IgD-negative memory B cell (primary cell): ENCODE results near the gene CLDN15. TPM values are rescaled to one million over a fixed set of nuclear protein-coding genes. Genes with fewer than 3 reads are reported as not detected.
"Not testable (repeated sequence)": the region's sequence is repeated elsewhere in the genome, so short reads cannot be mapped to it uniquely, and the experiment has no call there.

ENCODE experiments used
- H3K27ac Mint-ChIP-seq, 3 donors: one replicate each; pipeline ENCODE4 v1.8.0; 2020 to 2022; ENCODE audit warnings: mild to moderate bottlenecking in 3 of 3, mixed read lengths in 3 of 3, moderate library complexity in 1 of 3
- H3K27me3 Mint-ChIP-seq: one replicate; pipeline ENCODE4 v1.8.0; 2021; ENCODE audit warnings: mixed read lengths
- H3K36me3 Mint-ChIP-seq: one replicate; pipeline ENCODE4 v1.8.0; 2020; ENCODE audit warnings: mild to moderate bottlenecking, mixed read lengths
- H3K4me1 Mint-ChIP-seq, 3 donors: one replicate each; pipeline ENCODE4 v1.8.0; 2020 to 2022; ENCODE audit warnings: mixed read lengths in 3 of 3, mild to moderate bottlenecking in 1 of 3
- H3K4me3 Mint-ChIP-seq, 4 donors: one replicate each; pipeline ENCODE4 v1.8.0; 2020 to 2022; ENCODE audit warnings: mild to moderate bottlenecking in 4 of 4, mixed read lengths in 4 of 4, moderate library complexity in 3 of 4
- H3K9me3 Mint-ChIP-seq, 3 donors: one replicate each; pipeline ENCODE4 v1.8.0; 2020 to 2021; ENCODE audit warnings: mixed read lengths in 3 of 3, mild to moderate bottlenecking in 1 of 3
- polyA plus RNA-seq: library from polyadenylated mRNA; unstranded; fragments of 300-500 nt; fragmentation: Illumina TruSeq; gene quantifications from one replicate; pipeline ENCODE4 v1.2.3, GENCODE V29; 2021

The CLDN15 gene
- polyA plus RNA-seq, 1 donor from 2014 or later, result 2.2 TPM

DNA sequence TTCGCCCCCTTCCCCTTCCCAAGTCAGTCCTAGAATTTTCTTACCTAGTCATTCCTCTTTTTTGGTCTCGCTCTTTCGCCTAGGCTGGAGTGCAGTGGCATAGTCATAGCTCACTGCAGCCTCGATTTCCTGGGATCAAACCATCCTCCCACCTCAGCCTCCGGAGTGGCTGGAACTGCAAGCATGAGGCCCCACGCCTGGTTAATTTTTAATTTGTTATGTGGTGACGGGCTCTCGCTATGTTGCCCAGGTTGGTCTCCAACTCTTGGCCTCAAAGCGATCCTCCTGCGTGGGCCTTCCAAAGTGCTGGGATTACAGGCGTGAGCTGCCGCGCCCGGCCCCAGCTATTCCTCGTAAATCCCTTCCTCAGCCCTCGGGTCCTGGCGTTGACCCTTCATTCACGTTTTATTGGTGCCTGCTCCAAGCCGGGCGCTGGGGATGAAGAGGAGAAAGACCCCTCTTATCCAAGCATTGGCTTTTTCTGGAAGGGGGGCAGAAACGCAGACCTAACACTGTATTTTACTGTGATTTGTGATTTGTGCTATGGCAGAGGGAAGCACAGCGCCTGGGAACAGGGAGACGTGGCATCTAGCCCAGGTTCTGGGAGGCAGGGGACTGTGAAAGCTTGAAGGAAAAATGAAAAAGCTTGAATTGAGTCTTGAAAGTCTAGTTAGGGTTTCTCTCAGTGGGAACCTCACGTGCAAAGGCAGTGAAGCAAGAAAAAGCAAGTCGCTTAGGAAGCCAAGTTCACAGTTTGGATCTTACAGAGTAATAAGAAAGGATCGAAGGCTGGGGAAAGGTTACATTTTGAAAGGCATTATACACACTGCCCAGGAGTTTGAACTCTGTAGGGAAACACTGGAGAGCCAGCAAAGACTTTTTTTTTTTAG, 19.1 kb downstream of the CLDN15 start:
- no peaks in the 10 kb centered on the region for H3K9me3 Mint-ChIP-seq
- H3K4me3 Mint-ChIP-seq, result peak overlapping the region; percentile 92 to 97 (median 94)
- H3K27me3 Mint-ChIP-seq, result peaks cover 2% of the 10 kb centered on the region
- peaks cover 12 to 19% (median 16%) of the 10 kb centered on the region in 3 donors for H3K4me1 Mint-ChIP-seq
- peak overlapping the region; percentile 84 to 95 (median 95) for H3K27ac Mint-ChIP-seq
- H3K36me3 Mint-ChIP-seq, result peaks cover 4% of the 10 kb centered on the region

DNA sequence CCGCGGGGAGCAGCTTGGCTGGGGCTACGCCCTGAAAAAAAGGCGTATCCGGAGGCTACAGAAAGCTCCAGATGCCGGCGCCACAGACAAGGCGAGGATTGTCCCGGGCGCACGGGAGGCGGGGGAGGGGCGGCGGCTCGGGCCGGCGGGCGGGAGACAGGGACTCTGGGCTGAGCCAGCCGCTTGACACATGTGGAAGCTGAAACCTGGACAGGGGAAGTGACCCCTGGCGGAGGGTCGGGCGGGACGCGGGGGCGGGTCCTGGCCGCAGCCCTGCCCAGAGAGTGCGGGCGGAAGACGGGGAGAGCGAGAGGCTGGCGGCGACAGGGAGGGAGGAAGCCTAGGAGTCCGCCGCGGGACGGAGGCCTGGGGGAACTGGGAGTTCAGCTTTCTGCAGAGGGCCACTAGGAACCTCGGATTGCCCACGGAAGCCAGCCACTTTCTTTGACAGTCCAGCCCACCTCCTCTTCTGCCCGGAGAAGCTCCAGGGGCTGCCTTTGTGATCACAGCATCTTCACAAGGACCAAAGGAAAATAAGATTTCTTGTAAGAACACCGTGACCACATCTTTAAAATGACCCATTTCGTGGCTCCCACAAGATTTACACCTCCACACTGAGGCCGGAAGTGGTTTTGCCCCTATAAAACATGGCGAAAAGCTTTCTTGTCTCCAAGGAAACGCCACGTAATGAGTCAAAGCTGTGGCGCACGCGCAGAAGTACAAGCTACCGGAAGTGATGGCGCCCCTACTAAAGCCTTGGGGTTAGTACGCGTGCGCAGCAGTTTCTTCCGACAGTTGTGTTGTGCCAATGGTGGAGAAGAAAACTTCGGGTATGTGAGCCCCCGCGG, 20.0 kb downstream of the CLDN15 start, which contains the start of the genes PLOD3 and ZNHIT1:
PLOD3 (minus strand) TSS at position 194 of the 848 bp plus-strand sequence. CDS start 307 bp downstream, outside the sequence.
ZNHIT1 (plus strand) TSS at position 778 of the 848 bp plus-strand sequence; CDS start at position 809, 31 bp downstream.
- Mint-ChIP-seq H3K4me1 (peaks cover 12 to 19% (median 16%) of the 10 kb centered on the region in 3 donors), H3K9me3 (no peaks in the 10 kb centered on the region), H3K4me3 (peak within 1 kb of the TSS; percentile 92 to 97 (median 94)), H3K27ac (peak within 1 kb of the TSS; percentile 84 to 95 (median 95)), H3K27me3 (peaks cover 2% of the 10 kb centered on the region), H3K36me3 (peaks cover 4% of the 10 kb centered on the region)

DNA sequence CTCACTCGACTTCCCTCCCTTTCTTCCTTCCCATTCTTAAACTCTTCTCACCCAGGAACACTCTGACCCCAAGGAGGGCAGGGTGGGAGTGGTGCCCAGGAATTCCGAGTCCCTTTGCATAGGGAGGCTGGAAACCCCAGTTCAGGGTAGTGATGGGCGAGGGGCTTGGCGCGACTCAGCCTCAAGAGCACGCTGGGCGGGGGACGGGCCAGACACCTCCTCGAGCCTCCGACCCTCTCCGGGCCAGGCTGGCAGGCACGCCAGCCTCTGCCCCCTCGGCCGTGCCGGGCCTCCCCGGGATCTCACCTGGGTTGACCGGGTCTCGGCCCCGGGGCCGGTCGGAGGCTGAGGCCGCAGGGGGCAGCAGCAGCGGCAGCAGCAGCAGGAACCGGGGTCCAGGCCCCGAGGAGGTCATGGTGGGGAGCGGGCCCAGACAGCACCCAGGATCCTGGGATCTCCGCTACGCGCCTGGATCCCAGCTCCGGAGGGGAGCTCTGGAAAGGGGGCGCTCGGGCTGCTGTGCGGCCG, 20.7 kb downstream of the CLDN15 start:
- Mint-ChIP-seq H3K4me1 (peaks cover 12 to 19% (median 16%) of the 10 kb centered on the region in 3 donors), H3K27me3 (peaks cover 2% of the 10 kb centered on the region), H3K9me3 (no peaks in the 10 kb centered on the region), H3K4me3 (peak overlapping the region; percentile 92 to 97 (median 94)), H3K36me3 (peaks cover 2% of the 10 kb centered on the region), H3K27ac (peak overlapping the region; percentile 67 to 95 (median 84))

DNA sequence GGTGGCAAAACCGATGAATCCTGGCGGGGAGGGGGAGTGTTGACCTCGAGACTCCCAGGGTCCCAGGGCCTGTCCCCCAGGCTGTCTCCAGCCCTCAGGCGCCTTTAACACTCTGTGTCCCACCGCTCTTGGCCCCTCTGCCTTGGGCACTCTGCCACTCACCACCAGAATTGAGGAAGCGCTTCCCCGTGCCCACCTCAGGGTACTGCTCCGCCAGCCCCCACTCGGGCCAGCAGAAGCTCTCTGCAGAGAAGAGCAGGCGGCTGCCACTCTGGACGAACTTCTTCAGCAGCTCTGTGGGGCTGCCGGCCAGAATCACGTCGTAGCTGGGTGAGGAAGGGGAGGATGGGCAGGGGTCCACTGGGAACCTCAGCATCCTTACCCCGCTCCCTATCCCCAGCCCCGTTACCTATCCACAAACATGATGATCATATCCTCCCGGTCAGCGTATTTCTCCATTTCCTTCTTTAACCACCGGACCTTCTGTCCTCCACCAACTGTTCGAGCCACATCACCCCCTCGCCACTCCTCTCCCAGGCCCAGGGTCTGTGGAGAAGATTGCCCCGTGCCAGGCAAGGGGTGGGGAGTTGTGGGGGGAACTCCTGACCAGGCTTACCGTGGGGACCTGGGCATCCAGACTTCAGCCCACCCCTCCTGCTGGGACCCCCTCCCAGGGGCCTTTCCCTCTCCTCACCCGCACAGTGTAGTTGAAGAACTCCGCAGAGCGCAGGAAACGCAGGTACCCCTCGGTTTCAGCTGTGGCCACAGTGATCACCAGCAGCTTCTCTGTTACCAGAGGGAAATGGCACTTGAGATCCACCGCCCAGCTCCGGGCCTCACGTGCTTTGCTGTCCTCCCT, 21.4 kb downstream of the CLDN15 start:
- Mint-ChIP-seq H3K4me1 (peaks cover 12 to 17% (median 16%) of the 10 kb centered on the region in 3 donors), H3K27ac (peak overlapping the region in 2 of 3 donors; percentile 67 to 84), H3K27me3 (peaks cover 2% of the 10 kb centered on the region), H3K36me3 (peaks cover 2% of the 10 kb centered on the region), H3K9me3 (no peaks in the 10 kb centered on the region), H3K4me3 (peak overlapping the region; percentile 92 to 97 (median 94))

DNA sequence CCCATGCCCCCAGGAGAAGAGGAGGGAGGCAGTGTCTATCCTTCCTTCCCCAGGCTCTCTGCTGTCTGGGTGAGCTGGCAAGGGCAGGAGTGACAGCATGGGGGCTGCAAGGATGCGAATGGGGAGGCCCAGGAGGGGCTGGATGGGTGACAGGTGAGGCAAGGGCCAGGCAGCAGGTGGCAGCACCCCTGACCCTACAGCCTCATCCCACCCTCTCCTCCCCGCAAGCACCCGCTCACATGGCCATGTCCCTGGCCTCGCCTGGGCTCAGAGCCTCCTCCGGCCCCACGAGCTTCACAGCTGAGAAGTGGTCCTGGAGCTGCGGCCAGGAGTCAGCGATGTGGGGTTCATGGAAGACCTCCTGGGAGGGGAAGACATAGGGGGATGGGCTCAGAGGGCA, 25.6 kb downstream of the CLDN15 start:
- no peaks in the 10 kb centered on the region for H3K9me3 Mint-ChIP-seq
- no peak overlapping the region for H3K27ac Mint-ChIP-seq
- H3K4me3 Mint-ChIP-seq, result no peak overlapping the region
- peaks cover 5% of the 10 kb centered on the region for H3K36me3 Mint-ChIP-seq
- peaks cover 0 to 3% (median 3%) of the 10 kb centered on the region in 3 donors for H3K4me1 Mint-ChIP-seq
- no peaks in the 10 kb centered on the region for H3K27me3 Mint-ChIP-seq

DNA sequence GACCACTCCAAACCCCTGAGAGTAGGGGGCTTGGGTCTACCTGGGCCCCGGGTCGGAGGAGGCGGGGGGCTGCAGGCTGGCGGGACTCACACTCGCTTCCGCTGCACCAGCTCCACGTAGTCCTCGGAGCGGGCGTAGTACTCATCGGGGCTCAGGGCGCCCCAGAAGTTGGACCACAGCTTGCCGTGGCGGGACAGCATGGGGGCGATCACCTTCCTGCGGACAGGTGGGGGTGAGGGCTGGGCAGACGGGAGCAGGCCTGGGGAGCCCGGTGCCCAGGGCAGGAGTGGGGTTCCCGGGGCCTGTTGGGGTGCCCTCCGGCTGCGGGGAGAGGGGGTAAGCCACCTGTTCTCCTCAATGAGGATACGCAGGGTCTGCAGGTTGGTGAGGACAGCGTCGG, 26.1 kb downstream of the CLDN15 start:
- no peak overlapping the region for H3K4me3 Mint-ChIP-seq
- H3K27me3 Mint-ChIP-seq, result no peaks in the 10 kb centered on the region
- H3K4me1 Mint-ChIP-seq, result peaks cover 0 to under 1% (median under 1%) of the 10 kb centered on the region in 3 donors

DNA sequence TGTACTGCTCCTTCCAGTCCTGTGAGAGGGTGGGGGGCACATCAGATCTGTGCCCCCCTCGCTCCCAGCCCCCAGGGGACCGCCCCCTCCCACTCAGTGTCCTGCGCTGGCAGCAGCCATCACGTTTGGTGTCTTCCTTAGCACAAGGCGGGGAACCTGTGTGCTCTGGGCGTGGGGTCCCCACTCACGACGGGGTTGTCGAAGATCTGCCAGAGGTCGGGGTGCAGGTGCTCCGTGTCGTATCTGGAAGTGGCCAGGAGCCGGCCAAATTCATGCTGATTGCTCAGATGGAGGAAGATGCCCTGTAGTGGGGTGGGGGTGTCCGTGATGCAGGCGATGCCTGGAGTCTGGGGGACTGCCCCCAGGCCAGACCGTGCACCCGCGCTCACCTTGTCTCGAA, 27.5 kb downstream of the CLDN15 start:
- Mint-ChIP-seq H3K4me3 (no peak overlapping the region), H3K36me3 (peaks cover 5% of the 10 kb centered on the region), H3K9me3 (no peaks in the 10 kb centered on the region), H3K4me1 (peaks cover 0 to 1% (median 0%) of the 10 kb centered on the region in 3 donors), H3K27ac (no peak overlapping the region), H3K27me3 (no peaks in the 10 kb centered on the region)

More for the DNA sequence above, 26.1 kb downstream of the CLDN15 start:
- Mint-ChIP-seq H3K27ac (no peak overlapping the region), H3K9me3 (no peaks in the 10 kb centered on the region), H3K36me3 (peaks cover 5% of the 10 kb centered on the region)

DNA sequence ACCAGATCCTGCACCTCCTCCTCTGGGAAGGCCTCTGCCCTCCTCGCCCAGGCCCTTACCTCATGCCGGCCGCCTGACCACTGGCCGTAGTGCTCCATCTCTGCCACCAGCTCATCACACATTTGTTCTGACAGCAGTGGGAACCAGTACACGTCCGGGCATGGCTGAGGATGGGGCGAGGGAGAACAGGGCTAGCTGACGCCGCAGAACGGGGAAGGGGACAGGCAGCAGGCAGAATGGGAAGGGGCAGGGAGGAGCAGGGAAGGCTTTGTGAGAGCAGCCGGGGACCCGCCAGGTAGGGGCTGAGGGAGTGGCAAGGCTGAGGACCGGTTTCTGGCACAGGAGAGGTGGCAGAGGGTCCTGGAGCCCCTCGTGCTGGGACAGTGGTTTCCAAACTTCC, 28.8 kb downstream of the CLDN15 start:
- H3K4me3 Mint-ChIP-seq, result no peak overlapping the region
- peaks cover 3% of the 10 kb centered on the region for H3K36me3 Mint-ChIP-seq
- peaks cover 4 to 7% (median 5%) of the 10 kb centered on the region in 3 donors for H3K4me1 Mint-ChIP-seq
- H3K9me3 Mint-ChIP-seq, result no peaks in the 10 kb centered on the region
- peaks cover under 1% of the 10 kb centered on the region for H3K27me3 Mint-ChIP-seq
- no peak overlapping the region for H3K27ac Mint-ChIP-seq

DNA sequence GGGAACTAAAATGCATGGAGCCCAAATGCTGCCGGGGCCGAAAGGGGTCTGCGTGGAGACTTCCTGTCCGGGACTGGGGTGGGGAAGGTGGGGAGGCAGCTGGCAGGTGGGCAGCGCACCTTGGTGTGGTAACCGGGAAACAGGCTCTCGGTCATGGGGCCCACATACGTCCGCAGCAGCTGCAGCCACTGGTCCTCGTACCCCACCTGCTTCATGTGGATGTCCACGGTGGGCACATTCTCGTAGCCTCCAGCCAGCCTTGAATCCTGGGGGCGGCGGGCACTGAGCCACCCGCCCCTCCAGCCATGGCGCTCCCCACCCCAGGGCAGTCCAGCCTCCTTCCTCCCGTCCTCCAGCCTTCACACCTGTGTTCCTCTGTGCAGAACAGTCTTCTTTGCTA, 30.1 kb downstream of the CLDN15 start:
- H3K4me3 Mint-ChIP-seq, result no peak overlapping the region
- H3K9me3 Mint-ChIP-seq, result no peaks in the 10 kb centered on the region
- peak overlapping the region in 1 of 3 donors; percentile 36 for H3K27ac Mint-ChIP-seq
- H3K4me1 Mint-ChIP-seq, result peaks cover 9 to 12% (median 9%) of the 10 kb centered on the region in 3 donors
- peaks cover 3% of the 10 kb centered on the region for H3K36me3 Mint-ChIP-seq
- peaks cover 7% of the 10 kb centered on the region for H3K27me3 Mint-ChIP-seq

DNA sequence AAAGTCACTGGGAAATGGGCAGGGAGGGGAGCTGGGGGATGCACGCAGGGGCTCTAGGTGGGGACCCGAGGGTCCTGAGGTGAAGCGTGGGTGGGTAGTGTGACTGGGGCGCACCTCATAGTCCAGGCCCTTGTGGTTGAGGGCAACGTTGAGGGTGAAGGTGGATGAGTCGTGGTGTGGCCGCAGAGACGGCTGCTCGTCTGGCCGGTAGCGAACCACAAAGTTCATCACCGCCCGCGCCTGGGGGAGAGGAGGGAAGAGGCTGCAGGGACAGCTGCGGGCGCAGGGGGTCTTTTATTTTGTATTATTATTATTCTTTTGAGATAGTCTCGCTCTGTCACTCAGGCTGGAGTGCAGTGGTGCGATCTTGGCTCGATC, 30.9 kb downstream of the CLDN15 start:
- Mint-ChIP-seq H3K36me3 (peaks cover 3% of the 10 kb centered on the region), H3K4me1 (peaks cover 9 to 12% (median 9%) of the 10 kb centered on the region in 3 donors), H3K4me3 (no peak overlapping the region), H3K27ac (no peak overlapping the region), H3K27me3 (peaks cover 9% of the 10 kb centered on the region), H3K9me3 (no peaks in the 10 kb centered on the region)

DNA sequence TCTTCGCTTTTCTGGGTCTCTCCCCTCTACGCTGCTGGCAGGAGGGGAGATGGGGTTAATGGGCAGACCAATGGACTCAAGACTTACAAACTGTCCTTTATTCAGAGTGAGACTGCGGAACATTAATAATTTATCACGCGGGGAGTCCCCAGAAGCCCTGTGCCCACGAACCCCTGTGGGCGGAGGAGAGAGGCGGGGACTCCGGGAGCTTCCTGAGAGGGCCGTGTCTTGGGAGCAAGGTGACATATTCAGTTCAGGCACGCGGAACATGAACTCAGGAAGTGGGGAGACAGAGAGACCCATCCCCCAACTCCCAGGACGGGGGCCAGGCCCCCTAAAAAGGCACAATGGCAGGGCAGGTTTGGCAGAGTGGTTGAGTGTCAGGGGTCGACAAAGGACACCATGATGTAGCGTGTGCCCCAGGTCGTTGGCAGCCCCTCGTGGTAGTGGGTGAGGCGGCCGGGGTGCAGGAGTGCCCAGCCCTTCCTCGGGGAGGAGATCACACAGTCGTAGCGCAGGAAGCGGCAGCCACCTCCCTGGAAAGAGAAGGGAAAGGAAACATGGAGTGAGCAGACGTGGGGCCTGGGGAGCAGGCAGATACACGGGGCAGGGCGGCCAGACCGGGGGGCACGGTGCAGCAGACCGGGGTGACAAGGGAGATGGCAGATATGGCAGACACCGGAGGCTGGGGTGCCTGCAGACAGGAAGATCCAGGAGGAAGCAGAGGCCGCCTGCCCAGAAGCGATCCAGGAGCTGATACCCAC, 31.5 kb downstream of the CLDN15 start:
- Mint-ChIP-seq H3K9me3 (no peaks in the 10 kb centered on the region), H3K36me3 (peaks cover 3% of the 10 kb centered on the region), H3K27me3 (peaks cover 12% of the 10 kb centered on the region), H3K4me3 (no peak overlapping the region), H3K27ac (no peak overlapping the region), H3K4me1 (peaks cover 9 to 13% (median 9%) of the 10 kb centered on the region in 3 donors)

DNA sequence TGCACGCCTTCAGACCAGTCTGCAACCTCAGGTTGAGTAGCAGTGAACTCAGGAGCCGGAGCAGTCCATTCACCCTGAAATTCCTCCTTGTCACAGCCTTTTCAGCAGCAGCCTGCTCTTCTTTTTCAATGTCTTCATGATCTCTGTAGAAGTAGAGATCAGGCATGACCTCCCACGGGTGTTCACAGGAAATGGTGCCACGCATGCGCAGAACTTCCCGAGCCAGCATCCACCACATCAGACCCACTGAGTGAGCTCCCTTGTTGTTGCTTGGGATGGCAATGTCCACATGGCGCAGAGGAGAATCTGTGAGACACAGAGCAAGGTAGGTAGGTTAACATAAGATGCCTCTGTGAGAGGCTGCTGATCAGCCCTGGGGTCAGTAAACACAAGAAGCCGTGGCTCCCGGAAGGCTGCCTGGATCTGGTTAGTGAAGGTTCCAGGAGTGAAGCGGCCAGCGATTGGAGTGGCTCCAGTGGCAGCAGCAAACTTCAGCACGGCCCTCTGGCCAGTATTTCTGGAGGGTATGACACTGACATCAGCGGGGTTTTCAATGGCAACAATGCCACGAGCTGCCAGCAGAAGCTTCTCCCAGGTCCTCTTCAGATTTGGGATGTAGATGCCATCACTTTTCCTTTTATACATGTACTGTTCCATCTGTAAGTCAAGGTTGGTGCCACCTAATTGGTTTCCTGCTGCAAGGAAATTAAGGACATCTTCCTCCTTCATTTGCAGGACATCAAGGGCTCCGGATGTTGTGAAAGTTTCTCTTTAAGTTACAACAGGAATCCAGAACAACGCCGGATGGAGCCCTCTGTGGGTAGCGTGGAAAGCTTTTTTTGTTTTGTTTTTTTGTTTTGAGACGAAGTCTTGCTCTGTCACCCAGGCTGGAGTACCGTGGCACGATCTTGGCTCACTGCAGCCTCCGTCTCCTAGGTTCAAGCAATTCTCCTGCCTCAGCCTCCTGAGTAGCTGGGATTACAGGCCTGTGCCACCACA, 33.6 kb downstream of the CLDN15 start:
- H3K36me3 Mint-ChIP-seq, H3K27ac Mint-ChIP-seq, H3K9me3 Mint-ChIP-seq: not testable (repeated sequence)
- H3K4me3 Mint-ChIP-seq, result peak overlapping the region in 2 of 4 donors; percentile 7 to 32
- peaks cover 9 to 13% (median 10%) of the 10 kb centered on the region in 3 donors for H3K4me1 Mint-ChIP-seq
- peaks cover 24% of the 10 kb centered on the region for H3K27me3 Mint-ChIP-seq
